Raji (cell line): ENCODE results near the gene B4GALT6.

Experiments used
- POLR2A ChIP-seq: IDR thresholded peaks from 2 replicates; pipeline ENCODE4 v1.6.1; 2011; ENCODE audit warnings: low read depth, low read length, control low read depth; ENCODE audit not compliant: insufficient read depth

Gene B4GALT6

GRCh38 chr18:31633392-31634330, 50.7 kb downstream of the B4GALT6 start:
- TF ChIP-seq POLR2A, result no peak

GRCh38 chr18:31632356-31632755, 52.0 kb downstream of the B4GALT6 start:
- TF ChIP-seq POLR2A, result no peak

DNA sequence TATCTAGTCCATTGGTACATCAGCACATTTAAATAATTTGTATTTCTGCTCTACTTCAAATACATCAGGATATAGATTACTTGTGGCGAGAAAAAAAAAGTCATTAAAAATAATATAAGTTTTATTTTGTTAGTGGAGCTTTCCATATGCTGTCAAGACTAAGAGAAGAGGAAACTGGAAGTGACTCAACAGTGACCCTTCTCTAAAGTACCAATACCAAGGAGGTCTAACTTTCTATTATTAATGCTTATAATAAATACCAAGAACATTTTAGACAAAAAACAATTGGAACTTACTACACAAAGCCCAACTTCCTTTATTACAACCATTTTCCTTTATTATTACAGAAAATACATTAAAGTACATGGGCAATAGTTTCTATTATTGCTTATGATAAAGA, 52.9 kb downstream of the B4GALT6 start:
- TF ChIP-seq POLR2A, result no peak

DNA sequence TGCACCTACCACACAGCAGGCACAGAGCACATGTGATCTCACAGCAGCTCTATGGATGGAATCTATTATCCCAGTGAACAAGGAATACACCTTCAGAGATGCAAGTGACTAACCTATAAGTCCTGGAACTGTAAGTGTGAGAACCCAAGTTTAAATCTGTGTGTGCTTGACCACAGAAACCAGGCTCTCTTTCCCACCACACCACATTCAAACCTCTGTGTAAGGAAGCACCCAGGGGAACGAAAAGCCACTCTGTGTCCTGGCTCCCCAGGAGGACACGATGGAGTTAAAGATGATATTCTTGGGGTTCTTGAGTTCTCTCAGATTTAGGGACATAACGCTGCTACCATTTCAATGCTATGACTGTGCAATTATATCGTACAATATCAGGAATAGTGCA, 53.8 kb downstream of the B4GALT6 start:
- no peak for TF ChIP-seq POLR2A

GRCh38 chr18:31626409-31626808, 58.0 kb downstream of the B4GALT6 start:
- TF ChIP-seq POLR2A, result no peak

GRCh38 chr18:31624892-31625640, 59.3 kb downstream of the B4GALT6 start:
- TF ChIP-seq POLR2A, result no peak

DNA sequence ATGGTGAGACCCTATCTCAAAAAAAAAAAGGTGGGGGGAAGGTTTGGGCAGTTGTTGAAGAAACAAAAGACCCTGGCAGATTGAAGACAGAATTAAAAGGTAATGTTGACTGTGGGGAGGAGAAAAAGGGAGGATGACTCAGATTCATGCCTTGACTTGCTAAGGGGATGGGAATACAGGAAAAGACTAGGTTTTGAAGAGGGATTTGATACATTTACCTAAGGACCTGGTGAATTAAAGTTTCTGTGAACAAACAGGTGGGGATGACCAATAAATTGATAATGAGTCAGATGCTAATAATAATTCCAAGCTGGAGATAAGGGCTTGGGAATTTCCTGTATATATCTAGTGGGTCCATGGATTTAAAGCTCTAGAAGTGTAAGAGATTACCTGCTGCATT, 65.1 kb downstream of the B4GALT6 start:
- no peak for TF ChIP-seq POLR2A

DNA sequence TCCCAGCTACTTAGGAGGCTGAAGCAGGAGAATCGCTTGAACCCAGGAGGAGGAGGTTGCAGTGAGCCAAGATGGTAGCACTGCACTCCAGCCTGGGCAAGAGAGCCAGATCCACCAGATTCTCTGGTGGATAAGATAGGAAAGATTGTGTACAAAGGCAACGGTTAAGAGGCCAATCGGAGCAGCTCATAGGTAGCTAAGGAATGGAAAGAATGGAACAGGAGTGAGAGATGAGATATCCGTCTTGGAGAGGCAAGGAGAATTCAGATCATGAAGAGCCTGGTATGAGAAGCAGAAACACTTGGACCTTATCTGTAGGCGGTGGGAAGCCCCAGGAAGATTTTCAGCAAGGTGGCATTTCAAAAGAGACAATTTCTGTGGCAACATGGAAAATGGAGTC, 65.6 kb downstream of the B4GALT6 start:
- no peak for TF ChIP-seq POLR2A

- TF ChIP-seq POLR2A, result no peak
Measured at GRCh38 chr18:31617031-31617717, 67.2 kb downstream of the B4GALT6 start.

DNA sequence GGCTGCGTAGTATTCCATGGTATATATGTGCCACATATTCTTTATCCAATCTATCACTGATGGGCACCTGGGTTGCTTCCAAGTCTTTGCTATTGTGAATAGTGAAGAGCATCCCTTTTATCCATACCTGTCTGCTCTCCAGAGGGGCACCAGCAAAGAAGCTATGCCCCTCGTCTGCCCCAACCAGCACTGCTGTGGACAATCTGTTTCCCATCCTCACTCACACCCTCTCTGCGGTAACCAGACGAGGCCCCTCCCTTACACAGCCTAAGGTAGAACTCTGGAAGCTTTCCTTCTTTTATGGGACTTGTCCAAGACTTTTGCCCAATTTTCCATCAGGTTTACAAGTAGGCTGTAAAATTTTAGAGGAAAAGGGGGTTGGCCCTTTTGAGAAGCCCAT, 67.8 kb downstream of the B4GALT6 start:
- no peak for TF ChIP-seq POLR2A

DNA sequence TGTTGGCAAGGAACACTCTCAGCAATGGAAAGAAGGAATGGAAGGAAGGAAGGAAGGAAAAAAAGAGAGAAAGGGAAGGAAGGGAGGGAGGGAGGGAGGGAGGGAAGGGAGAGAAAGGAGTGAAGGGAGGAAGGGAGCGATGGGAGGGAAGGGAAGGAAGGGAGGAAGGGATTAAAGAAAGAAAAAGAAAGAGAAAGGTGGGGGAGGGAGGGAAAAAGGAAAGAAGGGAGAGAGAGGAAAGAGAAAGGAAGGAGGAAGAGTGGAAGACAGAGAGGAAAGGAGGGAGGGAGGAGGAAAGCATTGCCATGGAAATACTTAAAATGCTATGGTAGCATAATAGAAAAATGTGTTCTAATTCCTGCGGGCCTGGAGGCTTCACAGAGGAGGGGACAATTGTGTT, 70.3 kb downstream of the B4GALT6 start:
- no peak for TF ChIP-seq POLR2A

GRCh38 chr18:31612124-31612523, 72.3 kb downstream of the B4GALT6 start:
- no peak for TF ChIP-seq POLR2A

DNA sequence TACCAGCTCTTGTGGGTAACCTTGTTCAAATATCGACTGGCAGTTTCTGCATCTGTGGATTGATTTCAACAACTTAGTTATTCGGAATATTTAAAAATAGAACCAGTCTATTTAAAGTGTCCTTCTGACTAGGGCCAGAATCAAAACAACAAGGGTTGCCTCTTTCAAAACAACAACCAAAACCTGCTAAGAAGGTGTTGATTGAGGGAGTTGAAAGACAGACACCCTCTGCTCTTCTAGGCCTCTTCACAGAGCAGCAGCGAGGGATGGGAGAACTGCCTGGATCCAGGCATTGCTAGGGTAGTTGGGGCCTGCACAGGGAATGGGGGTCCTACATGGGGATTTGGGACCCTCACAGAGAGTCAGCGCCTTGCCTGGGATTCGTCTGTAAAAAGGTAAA, 72.9 kb downstream of the B4GALT6 start:
- TF ChIP-seq POLR2A, result no peak

- no peak for TF ChIP-seq POLR2A
Measured at GRCh38 chr18:31610286-31611205, 73.8 kb downstream of the B4GALT6 start.

- no peak for TF ChIP-seq POLR2A
Measured at GRCh38 chr18:31609886-31610285, 74.5 kb downstream of the B4GALT6 start.

GRCh38 chr18:31607384-31607783, 77.0 kb downstream of the B4GALT6 start:
- TF ChIP-seq POLR2A, result no peak
